Sigmoid colon (tissue), 3 donors: ENCODE results near the gene KNDC1.

ENCODE experiments used
- POLR2A ChIP-seq, 2 donors: fragments of 450-650 bp; IDR thresholded peaks; one replicate each; pipeline ENCODE4 v1.6.1; 2016; ENCODE audit warnings: antibody characterized with exemption in 2 of 2, mild to moderate bottlenecking in 2 of 2, moderate library complexity in 2 of 2
- TF ChIP-seq, protein P1 (sequence below), 4 experiments: fragments of 450-650 bp in 3 of 4; fragments of 200-600 bp in 1 of 4; IDR thresholded peaks; one replicate each; pipeline ENCODE4 v1.5.1; 2016 to 2019; ENCODE audit warnings: antibody characterized with exemption in 4 of 4, mild to moderate bottlenecking in 3 of 4, moderate library complexity in 2 of 4

GRCh38 chr10:133159611-133159949 is 439 bp upstream of the KNDC1 start:
- TF ChIP-seq, protein P1, sequence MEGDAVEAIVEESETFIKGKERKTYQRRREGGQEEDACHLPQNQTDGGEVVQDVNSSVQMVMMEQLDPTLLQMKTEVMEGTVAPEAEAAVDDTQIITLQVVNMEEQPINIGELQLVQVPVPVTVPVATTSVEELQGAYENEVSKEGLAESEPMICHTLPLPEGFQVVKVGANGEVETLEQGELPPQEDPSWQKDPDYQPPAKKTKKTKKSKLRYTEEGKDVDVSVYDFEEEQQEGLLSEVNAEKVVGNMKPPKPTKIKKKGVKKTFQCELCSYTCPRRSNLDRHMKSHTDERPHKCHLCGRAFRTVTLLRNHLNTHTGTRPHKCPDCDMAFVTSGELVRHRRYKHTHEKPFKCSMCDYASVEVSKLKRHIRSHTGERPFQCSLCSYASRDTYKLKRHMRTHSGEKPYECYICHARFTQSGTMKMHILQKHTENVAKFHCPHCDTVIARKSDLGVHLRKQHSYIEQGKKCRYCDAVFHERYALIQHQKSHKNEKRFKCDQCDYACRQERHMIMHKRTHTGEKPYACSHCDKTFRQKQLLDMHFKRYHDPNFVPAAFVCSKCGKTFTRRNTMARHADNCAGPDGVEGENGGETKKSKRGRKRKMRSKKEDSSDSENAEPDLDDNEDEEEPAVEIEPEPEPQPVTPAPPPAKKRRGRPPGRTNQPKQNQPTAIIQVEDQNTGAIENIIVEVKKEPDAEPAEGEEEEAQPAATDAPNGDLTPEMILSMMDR (IDR thresholded peaks at IDR 0.05): no peak
- TF ChIP-seq POLR2A (IDR thresholded peaks at IDR 0.05): no peak
